ENCODE measurements around the gene EXD3. TPM values are rescaled to one million over a fixed set of nuclear protein-coding genes. Genes with fewer than 3 reads are reported as not detected.

EXD3 gene
- polyA plus RNA-seq, 3 donors = 16.0 to 25.3 (median 25.2) TPM

DNA sequence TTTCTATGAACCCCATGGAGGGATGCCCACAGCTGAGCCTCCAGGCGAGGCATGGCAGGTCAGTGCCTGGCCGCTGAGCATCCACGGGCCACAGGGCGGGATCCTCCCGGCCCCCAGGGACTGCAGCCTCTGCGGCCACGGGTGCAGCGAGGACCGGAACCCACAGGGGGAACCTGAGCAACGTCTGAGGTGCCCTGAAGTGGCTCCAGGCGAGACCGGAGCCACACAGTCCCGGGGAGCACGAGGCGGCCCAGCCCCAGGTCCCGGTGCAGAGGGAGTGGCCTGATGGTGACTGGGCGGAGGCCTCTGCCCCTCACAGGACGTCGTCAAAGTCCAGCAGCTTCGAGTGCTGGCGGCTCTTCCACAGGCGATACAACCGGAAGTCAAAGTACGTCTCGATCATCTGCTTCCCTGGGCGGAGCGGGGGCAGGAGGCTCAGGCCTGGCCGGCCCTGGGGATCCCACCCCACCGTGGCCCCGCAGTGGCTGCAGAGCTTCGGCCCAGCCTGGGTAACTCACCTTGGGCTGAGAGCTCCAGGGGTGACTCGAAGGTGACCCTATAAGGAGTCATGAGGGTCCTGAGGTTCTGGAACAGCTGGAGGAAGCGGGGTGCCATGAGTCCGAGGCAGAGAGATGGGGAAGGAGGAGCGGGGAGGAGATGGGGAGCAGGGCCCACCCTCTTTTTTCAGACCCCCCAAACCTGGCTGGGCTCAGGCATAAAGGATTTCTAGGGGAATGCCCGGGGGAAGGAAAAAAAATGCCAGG lies 26.3 kb upstream of the EXD3 start:
- no peak for DNase-seq

DNA sequence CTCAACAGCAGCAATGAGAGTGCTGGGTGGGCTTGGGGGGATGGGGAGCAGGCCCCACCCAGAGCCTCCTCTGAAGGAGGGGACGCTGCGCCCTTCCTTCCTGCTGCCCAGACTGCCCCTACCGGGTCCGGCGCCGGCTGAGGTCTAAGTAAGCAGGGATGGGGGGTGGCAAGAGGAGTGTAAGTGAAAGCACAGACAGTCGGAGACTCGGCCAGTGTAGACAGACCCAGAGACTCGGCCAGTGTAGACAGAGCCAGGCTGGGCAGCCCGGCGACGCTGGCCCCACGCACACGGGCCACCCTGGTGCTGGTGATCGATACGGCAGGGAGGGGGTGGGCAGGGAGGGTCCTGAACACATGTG lies 25.6 kb upstream of the EXD3 start:
- no peak for DNase-seq

- no peak for DNase-seq
Observed at GRCh38 chr9:137447722-137448601, 25.0 kb upstream of the EXD3 start.

DNA sequence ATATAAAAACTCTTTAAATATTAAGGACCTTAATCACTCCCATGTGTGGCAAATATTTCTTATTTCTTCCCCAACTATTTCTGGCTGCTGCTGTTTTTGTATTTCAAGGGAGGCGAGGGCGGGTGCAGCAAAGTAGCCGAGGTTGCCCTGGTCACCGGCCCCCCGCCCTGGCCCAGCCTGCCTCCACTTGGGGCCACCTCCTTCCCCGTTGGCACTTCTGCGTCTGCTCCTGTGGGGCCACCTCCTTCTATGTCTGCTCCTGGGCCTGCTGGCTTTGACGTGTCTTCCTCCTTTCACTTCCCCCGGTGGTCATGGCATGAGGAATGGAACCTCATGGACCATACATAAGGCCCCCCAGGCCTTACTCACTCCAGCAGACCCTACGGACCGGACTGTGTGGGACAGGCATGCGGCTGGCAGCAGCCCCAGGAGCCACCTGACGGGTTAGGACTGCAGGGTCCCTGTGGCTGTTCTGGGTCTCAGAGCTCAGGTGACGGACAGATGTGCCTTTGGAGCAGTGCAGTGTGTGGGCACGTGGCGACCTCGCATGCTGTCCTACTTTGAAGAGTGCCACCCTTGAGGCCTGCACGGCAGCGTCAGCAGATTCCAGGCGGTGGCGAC lies 24.0 kb upstream of the EXD3 start:
- no peak for DNase-seq

- DNase-seq = no peak
Observed at GRCh38 chr9:137445930-137446431, 23.0 kb upstream of the EXD3 start.

DNA sequence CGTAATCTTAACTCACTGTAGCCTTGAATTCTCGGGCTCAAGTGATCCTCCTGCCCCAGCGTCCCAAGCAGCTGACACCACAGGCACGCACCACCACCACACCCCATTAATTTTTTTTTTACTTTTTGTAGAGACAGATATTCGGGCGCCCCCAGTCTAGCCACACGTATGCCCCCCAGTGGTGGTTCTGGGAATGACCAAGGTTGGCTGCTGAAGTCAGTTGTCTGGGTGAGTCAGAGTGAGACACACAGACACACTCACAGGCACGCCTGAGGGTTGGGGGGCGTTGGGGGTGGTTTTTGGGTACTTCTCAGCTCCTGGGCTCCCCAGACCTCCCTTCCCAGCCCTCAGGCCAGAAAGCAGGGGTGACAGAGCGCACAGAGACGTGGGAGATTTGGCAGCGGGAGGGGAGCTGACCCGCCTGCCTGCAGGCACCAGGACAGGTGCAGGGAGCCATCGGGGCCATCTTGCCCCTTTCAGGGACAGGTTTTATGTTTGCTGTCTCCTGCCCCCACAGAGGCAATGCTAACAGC lies 22.4 kb upstream of the EXD3 start:
- DNase-seq = no peak

- no peak for DNase-seq
Observed at GRCh38 chr9:137444106-137444790, 21.3 kb upstream of the EXD3 start.

DNA sequence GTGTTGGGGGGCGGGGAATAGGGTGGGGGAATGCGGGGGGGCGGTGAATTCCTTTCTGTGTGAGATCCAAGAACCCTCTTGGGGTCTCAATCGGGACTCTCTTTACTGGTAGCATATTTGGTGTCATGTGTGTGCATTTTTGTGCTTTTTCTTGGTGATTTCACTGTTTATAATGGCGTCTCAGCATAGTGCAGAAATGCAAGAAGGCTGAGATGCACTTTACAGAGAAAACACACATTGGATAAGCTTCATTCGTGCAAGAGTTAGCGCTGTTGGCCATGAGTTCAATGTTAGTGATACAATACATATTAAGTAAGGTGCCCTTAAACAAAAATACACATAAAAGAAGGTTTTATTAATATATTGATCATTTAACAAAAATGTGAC lies 19.0 kb upstream of the EXD3 start:
- no peak for DNase-seq

GRCh38 chr9:137441289-137441934 lies 18.4 kb upstream of the EXD3 start, which contains the start of gene ENTPD8:
Gene ENTPD8 (minus strand): TSS chr9:137441357. CDS start chr9:137438285, 3,072 bp downstream.
- no peak for DNase-seq

GRCh38 chr9:137439158-137439714 lies 16.3 kb upstream of the EXD3 start:
- DNase-seq = no peak

GRCh38 chr9:137438591-137439157 lies 15.7 kb upstream of the EXD3 start:
- DNase-seq = no peak

DNA sequence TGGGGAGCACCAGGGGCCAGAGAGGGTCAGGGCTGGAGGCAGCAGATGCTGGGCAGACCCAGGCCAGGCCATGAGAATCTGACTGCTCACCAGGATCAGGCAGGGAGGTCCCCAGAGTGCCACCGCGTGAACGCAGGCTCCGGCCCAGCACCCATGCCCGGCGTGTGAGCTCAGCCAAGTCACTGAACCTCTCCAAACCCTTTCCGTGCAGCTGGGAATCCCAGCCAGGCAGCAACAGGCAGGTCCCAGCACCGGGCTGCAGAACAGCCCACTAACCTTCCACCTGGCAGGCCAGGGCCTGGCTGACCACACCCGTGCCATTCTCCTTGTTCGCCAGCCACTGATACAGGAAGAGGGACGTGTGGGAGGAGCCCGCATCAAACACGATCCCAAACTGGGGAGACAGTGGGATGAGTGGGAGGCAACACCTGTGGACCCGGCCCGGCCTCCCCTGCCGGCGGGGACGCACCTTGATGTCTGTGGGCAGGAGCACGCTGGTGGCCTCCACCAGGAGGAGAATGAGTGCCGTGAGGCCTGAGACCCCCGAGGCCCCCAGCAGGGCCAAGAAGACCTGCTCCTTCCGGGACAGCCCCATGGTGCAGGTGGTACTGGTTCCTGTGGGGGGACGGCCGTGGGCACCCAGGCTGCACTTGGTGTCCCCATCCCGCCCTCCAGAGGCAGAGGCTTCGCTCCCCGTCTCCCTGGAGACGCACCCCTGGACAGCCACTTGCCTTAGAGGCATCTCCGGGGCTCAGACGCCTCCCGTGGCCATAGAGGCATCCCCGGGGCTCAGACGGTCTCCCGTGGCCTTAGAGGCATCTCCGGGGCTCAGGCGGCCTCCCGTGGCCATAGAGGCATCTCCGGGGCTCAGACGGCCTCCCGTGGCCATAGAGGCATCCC lies 15.0 kb upstream of the EXD3 start:
- no peak for DNase-seq

GRCh38 chr9:137436761-137437600 lies 14.0 kb upstream of the EXD3 start:
- DNase-seq = no peak

DNA sequence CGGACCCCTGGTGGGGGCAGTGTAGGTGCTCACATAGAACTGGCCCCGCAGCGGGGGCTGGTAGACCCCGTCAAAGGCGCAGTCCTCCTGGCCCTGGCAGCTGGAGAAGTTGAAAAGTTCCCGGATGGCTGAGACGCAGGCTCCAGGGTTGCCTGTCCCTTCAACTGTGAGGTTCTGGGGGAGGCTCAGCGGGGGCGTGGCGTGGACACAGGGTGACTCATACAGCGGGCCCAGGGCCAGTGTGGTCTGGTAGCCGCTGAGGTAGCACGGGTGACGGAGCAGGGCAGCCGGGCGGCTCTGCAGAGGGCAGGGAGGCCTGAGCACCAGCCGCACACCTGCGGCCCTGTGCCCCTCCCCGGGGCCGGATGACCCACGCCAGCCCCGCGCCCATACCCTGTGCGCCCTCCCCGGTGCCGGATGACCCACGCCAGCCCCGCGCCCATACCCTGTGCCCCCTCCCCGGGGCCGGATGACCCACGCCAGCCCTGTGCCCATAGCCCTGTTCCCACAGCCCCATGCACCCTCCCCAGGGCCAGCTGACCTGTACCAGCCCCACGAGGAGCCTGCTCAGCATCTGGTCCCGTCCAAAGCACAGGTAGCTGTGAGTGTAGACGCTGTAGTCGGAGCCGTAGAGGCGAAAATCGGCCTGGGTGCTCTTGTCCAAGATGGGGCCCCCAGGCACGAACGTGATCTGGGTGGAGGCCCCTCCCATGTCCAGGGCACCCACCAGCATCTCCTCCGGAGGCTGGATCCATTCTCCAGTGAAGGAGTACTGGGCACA lies 13.2 kb upstream of the EXD3 start:
- DNase-seq = no peak

GRCh38 chr9:137435381-137435891 lies 12.5 kb upstream of the EXD3 start:
- DNase-seq = no peak

- DNase-seq = no peak
Observed at GRCh38 chr9:137434498-137435380, 11.8 kb upstream of the EXD3 start.

Measured in renal pelvis (tissue), 4 donors.